ENCODE results near the gene KRT76. TPM values are rescaled to one million over a fixed set of nuclear protein-coding genes. Genes with fewer than 3 reads are reported as not detected.

KRT76 gene
- total RNA-seq, 4 donors from 2014 or later, result not detected

DNA sequence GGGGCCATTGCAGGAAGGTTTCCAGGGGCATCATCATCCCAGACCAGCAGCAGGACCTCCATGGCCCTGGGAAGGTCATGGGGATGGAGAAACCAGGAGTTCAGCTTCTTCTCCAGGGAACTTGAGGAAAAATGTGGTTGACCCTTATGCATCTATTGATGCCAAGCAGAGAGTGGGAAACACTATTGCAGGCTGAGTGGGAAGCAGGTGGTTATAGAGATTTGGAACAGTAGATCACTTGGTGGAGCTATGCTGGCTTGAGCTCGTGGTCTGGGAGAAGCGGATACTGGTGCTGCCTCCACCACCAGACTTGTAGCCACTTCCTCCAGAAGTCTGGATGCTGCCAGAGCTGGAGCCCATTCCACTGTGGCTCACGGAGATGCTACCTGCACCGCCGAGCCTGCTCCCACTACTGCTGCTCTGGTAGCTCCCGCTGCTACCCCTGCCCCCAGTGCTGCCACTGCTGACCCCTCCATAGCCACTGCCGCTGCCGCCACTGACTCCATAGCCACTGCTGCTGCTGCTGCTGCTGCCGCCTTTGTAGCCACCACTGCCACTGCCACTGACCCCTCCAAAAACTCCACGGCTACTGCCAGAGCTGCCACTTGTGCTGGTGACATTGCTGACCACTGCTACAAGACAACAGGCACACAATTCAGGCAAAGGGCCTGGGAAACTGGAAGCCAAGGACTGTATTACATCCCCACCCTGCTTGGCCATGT lies 8.5 kb downstream of the KRT76 start:
- intact Hi-C loops (cut with DNase I; ENCODE audit: low total_unique reads), result no loop called here
- ATAC-seq, result no peak
- no peak overlapping the region for H3K27ac ChIP-seq
- H3K4me3 ChIP-seq, result no peak overlapping the region
- no peak for DNase-seq
- H3K9me3 ChIP-seq, result no peaks in the 10 kb centered on the region
- H3K4me1 ChIP-seq, result no peaks in the 10 kb centered on the region
- H3K36me3 ChIP-seq, result no peaks in the 10 kb centered on the region
- no peaks in the 10 kb centered on the region for H3K27me3 ChIP-seq
- in situ Hi-C loops (cut with MboI; ENCODE audit: low sequenced_read_pairs in 4 of 4), result no loop called here
- no peak for TF ChIP-seq POLR2A (IDR thresholded peaks at IDR 0.05)
- TF ChIP-seq, protein P1, sequence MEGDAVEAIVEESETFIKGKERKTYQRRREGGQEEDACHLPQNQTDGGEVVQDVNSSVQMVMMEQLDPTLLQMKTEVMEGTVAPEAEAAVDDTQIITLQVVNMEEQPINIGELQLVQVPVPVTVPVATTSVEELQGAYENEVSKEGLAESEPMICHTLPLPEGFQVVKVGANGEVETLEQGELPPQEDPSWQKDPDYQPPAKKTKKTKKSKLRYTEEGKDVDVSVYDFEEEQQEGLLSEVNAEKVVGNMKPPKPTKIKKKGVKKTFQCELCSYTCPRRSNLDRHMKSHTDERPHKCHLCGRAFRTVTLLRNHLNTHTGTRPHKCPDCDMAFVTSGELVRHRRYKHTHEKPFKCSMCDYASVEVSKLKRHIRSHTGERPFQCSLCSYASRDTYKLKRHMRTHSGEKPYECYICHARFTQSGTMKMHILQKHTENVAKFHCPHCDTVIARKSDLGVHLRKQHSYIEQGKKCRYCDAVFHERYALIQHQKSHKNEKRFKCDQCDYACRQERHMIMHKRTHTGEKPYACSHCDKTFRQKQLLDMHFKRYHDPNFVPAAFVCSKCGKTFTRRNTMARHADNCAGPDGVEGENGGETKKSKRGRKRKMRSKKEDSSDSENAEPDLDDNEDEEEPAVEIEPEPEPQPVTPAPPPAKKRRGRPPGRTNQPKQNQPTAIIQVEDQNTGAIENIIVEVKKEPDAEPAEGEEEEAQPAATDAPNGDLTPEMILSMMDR (IDR thresholded peaks at IDR 0.05 in 4 of 5, conservative IDR thresholded peaks at IDR 0.05 in 1 of 5), result no peak

DNA sequence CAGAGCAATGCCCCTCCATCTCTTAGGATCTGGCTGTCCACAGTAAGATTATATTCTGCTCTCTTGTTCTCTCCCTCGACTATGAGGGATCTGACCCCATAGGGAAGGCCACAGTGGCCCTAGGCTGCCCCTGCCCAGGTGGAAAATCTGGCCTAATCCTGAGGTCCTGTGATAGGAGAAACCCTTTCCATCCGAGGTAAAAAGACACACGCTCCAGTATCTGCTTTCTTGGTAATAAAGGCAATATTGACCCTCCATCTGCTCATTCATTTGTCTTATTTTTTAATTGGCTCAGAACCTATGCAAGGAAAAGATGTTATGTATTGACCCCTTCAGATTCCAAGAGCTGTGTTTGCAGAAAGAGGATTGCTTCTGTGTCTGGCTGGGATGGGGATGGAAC lies 9.7 kb downstream of the KRT76 start:
- DNase-seq, result no peak
- H3K4me3 ChIP-seq, result no peak overlapping the region
- intact Hi-C loops (cut with DNase I; ENCODE audit: low total_unique reads), result no loop called here
- no peaks in the 10 kb centered on the region for H3K4me1 ChIP-seq
- no peaks in the 10 kb centered on the region for H3K9me3 ChIP-seq
- no peaks in the 10 kb centered on the region for H3K36me3 ChIP-seq
- no peak for ATAC-seq
- H3K27ac ChIP-seq, result no peak overlapping the region
- no peaks in the 10 kb centered on the region for H3K27me3 ChIP-seq
- in situ Hi-C loops (cut with MboI; ENCODE audit: low sequenced_read_pairs in 4 of 4), result no loop called here
- TF ChIP-seq POLR2A (IDR thresholded peaks at IDR 0.05), result no peak
- TF ChIP-seq, protein P1 (IDR thresholded peaks at IDR 0.05 in 4 of 5, conservative IDR thresholded peaks at IDR 0.05 in 1 of 5), result no peak

DNA sequence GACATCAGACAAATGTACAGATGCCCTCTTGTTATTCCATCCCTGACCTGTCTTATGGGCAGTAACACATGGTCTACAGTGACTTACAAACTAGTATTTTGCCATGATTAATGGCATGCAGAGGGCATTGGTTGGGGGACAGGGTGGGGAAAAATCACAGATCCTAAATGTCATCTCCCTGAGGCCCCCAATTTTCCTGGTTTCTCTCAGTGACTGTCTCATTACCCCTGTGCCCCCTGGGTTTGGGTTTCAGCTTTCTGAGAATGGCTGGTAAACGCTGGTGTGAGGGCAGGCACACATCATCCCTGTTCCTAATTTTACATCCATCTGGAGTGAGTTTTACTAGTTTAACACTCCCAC lies 10.1 kb downstream of the KRT76 start:
- TF ChIP-seq POLR2A (IDR thresholded peaks at IDR 0.05), result no peak
- TF ChIP-seq, protein P1 (IDR thresholded peaks at IDR 0.05 in 4 of 5, conservative IDR thresholded peaks at IDR 0.05 in 1 of 5), result no peak
- Histone ChIP-seq H3K27me3 (no peaks in the 10 kb centered on the region), H3K36me3 (no peaks in the 10 kb centered on the region), H3K27ac (no peak overlapping the region), H3K4me3 (no peak overlapping the region), H3K4me1 (no peaks in the 10 kb centered on the region), H3K9me3 (no peaks in the 10 kb centered on the region)
- no peak for DNase-seq
- intact Hi-C loops (cut with DNase I; ENCODE audit: low total_unique reads), result no loop called here
- in situ Hi-C loops (cut with MboI; ENCODE audit: low sequenced_read_pairs in 4 of 4), result no loop called here
- no peak for ATAC-seq

DNA sequence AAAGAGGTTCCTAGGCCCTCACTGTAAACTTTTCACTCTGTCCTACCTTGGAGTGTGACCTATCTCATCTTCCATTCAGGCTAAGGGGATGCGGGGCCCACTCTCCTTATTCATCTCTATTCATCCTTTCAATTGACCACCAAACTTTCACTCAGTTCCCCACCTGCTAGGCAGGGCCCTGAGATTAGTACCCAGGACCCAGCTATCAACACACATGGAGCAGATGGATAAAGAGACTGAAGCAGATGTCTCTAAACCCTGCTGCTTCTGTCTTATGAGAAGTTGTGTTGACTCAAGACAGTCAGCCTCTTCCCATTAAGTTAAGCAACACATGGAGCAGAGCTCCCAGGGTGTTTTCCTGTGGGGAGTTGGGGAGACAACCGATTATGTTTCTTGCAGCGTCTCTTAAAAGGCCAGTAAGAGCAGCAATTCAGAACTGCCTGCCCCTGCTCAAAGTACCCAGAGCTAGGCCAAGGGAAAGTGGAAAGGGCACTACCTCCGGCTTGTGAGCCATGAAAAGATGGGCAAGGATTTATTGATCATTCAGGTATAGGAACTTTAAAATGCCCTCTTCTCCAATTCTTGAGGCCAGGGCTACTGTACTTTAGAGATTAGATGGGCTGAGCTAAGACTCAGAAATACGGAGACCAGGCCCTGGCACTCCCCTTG lies 10.7 kb downstream of the KRT76 start:
- H3K4me3 ChIP-seq, result no peak overlapping the region
- DNase-seq (no peak), ATAC-seq (no peak)
- H3K9me3 ChIP-seq, result no peaks in the 10 kb centered on the region
- no peaks in the 10 kb centered on the region for H3K36me3 ChIP-seq
- intact Hi-C loops (cut with DNase I; ENCODE audit: low total_unique reads), result no loop called here
- TF ChIP-seq POLR2A (IDR thresholded peaks at IDR 0.05), result no peak
- TF ChIP-seq, protein P1 (IDR thresholded peaks at IDR 0.05 in 4 of 5, conservative IDR thresholded peaks at IDR 0.05 in 1 of 5), result no peak
- in situ Hi-C loops (cut with MboI; ENCODE audit: low sequenced_read_pairs in 4 of 4), result no loop called here
- H3K4me1 ChIP-seq, result no peaks in the 10 kb centered on the region
- H3K27ac ChIP-seq, result no peak overlapping the region
- H3K27me3 ChIP-seq, result no peaks in the 10 kb centered on the region

Data from gastrocnemius medialis (tissue), 4 donors.